ENCODE measurements around the gene TMEM30B. TPM values are rescaled to one million over a fixed set of nuclear protein-coding genes. Genes with fewer than 3 reads are reported as not detected.

The TMEM30B gene
- total and polyA plus RNA-seq, 2 of the 4 experiments (the other 2 are of a cell fraction) = 0.03 TPM; not detected in 1

DNA sequence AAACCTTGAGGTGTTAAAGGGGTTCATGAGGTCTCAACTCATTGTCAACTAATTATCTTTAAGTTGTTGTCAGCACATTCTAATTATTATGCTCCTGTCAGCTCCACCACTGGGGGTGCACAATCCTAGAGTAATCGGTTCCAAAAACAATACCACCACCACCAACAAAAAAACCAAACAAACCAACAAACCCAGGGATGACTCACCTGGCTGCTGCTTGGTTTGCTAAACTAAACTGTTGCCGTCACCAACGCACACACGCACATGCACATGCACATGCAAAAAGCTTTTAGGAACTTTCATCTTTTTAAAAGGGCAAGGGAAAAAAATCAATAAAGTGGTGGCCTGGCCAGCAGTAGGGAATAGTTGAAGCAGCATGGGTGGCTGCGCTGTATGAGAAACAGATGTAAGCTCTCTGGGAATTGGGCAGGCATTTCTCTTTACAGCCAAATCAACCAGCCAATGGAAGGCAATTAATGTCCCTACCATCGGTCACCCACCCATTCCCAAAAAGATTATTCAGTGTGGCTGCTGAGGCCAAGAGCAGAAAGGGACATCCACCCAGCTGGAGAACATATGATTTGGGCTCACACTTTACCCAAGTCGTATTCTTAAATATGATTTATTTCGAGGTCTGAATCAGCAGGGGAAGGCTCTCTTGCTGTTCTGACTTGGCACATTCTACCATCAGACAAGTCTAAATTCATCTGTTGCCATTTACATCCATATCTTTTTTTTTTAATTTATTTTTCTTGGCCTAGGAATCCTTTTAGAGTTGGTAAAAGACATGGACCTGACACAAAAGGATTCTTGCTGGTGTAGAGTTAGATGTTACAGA lies 20.0 kb downstream of the TMEM30B start (continued):
- TF ChIP-seq, protein P1, sequence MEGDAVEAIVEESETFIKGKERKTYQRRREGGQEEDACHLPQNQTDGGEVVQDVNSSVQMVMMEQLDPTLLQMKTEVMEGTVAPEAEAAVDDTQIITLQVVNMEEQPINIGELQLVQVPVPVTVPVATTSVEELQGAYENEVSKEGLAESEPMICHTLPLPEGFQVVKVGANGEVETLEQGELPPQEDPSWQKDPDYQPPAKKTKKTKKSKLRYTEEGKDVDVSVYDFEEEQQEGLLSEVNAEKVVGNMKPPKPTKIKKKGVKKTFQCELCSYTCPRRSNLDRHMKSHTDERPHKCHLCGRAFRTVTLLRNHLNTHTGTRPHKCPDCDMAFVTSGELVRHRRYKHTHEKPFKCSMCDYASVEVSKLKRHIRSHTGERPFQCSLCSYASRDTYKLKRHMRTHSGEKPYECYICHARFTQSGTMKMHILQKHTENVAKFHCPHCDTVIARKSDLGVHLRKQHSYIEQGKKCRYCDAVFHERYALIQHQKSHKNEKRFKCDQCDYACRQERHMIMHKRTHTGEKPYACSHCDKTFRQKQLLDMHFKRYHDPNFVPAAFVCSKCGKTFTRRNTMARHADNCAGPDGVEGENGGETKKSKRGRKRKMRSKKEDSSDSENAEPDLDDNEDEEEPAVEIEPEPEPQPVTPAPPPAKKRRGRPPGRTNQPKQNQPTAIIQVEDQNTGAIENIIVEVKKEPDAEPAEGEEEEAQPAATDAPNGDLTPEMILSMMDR (conservative IDR thresholded peaks at IDR 0.05; ENCODE audit: low read depth, low read length) = peak; percentile 24; the same call in 1 of the 2 replicates
- no peak for TF ChIP-seq POLR2A (IDR thresholded peaks at IDR 0.05; ENCODE audit: low read depth, low read length)

Measured in IMR-90 (cell line).